H1 (cell line): Measurements from ENCODE around the gene SPATA22. TPM values are rescaled to one million over a fixed set of nuclear protein-coding genes. Genes with fewer than 3 reads are reported as not detected.
"Not testable (repeated sequence)": the region's sequence is repeated elsewhere in the genome, so short reads cannot be mapped to it uniquely, and the experiment has no call there.

Experiments used
- CTCF ChIA-PET: fragments of 300-600 bp; sonication (Branson Sonifier 250); formaldehyde crosslinking; loops from one replicate; lab custom pipeline; 2021; ENCODE audit not compliant: partially characterized antibody; lab: Charles Lee
- POLR2A ChIA-PET: fragments of 300-600 bp; sonication (Branson Sonifier 250); formaldehyde crosslinking; loops from one replicate; lab custom pipeline; 2021; ENCODE audit warnings: inconsistent platforms; ENCODE audit not compliant: partially characterized antibody; lab: Charles Lee
- DNase-seq, 2 experiments: peaks; one replicate each; pipeline versions ENCODE4 v3.0.0 to v3.0.0-alpha.2; 2010 to 2022; ENCODE audit warnings: low spot score in 2 of 2, low read depth in 1 of 2, mixed read lengths in 1 of 2
- FAIRE-seq: peaks from 2 replicates; lab custom pipeline; 2011; peaks lifted over from hg19 to GRCh38; lab: Jason Lieb, UNC
- H2AFZ ChIP-seq: 2 replicates; pipeline ENCODE4 v1.8.1; 2012; ENCODE audit warnings: low read length, inconsistent platforms
- H2AK5ac ChIP-seq: 2 replicates; pipeline ENCODE4 v1.6.1; 2013; ENCODE audit warnings: low read depth, low read length
- H2BK120ac ChIP-seq: replicated peaks from 2 replicates; pipeline ENCODE3; 2013; ENCODE audit warnings: low read depth, low read length, inconsistent platforms
- H2BK12ac ChIP-seq: 2 replicates; pipeline ENCODE4 v1.6.1; 2013; ENCODE audit warnings: low read depth, low read length
- H2BK15ac ChIP-seq: 2 replicates; pipeline ENCODE4 v1.6.1; 2013; ENCODE audit warnings: low read length
- H2BK20ac ChIP-seq: 2 replicates; pipeline ENCODE4 v1.6.1; 2013; ENCODE audit warnings: low read length
- H2BK5ac ChIP-seq: 2 replicates; pipeline ENCODE4 v1.6.1; 2013; ENCODE audit warnings: low read depth, low read length
- H3K14ac ChIP-seq: 2 replicates; pipeline ENCODE4 v1.6.1; 2013; ENCODE audit warnings: inconsistent platforms; ENCODE audit not compliant: insufficient read length
- H3K18ac ChIP-seq: 2 replicates; pipeline ENCODE4 v1.6.1; 2013; ENCODE audit warnings: low read length; ENCODE audit errors: extremely low read depth
- H3K23ac ChIP-seq: 2 replicates; pipeline ENCODE4 v1.6.1; 2013; ENCODE audit warnings: inconsistent platforms; ENCODE audit not compliant: insufficient read length
- H3K23me2 ChIP-seq: 2 replicates; pipeline ENCODE4 v1.6.1; 2013; ENCODE audit warnings: low read depth, low read length
- H3K27ac ChIP-seq: 2 replicates; pipeline ENCODE4 v1.6.1; 2011; ENCODE audit warnings: low read depth, low read length, inconsistent platforms
- H3K27me3 ChIP-seq, 4 experiments: replicated peaks in 1 of 4; 1 replicate in 1 of 4; 2 replicates in 3 of 4; pipeline versions ENCODE4 v1.6.1 to v1.8.1; 2011 to 2013; ENCODE audit warnings: low read length in 3 of 4, mild to moderate bottlenecking in 3 of 4, inconsistent platforms in 2 of 4, mixed read lengths in 2 of 4, moderate library complexity in 1 of 4; ENCODE audit not compliant: control insufficient read depth in 3 of 4, insufficient read depth in 3 of 4; ENCODE audit errors: extremely low read depth in 1 of 4
- H3K36me3 ChIP-seq, 4 experiments: 2 replicates each; pipeline versions ENCODE4 v1.6.1 to v1.8.1; 2011 to 2013; ENCODE audit warnings: mild to moderate bottlenecking in 4 of 4, low read length in 3 of 4, moderate library complexity in 2 of 4, control low read depth in 1 of 4, inconsistent platforms in 1 of 4; ENCODE audit not compliant: insufficient read depth in 4 of 4, control insufficient read depth in 2 of 4
- H3K4ac ChIP-seq: replicated peaks from 2 replicates; pipeline ENCODE3; 2013; ENCODE audit warnings: low read length, low read depth, mixed read lengths, inconsistent platforms; ENCODE audit not compliant: insufficient read length
- H3K4me1 ChIP-seq, 4 experiments: replicated peaks in 1 of 4; 1 replicate in 1 of 4; 2 replicates in 3 of 4; pipeline versions ENCODE4 v1.6.1 to v1.8.1; 2011 to 2013; ENCODE audit warnings: low read length in 3 of 4, inconsistent platforms in 2 of 4, mixed read lengths in 1 of 4; ENCODE audit not compliant: insufficient read depth in 4 of 4, control insufficient read depth in 3 of 4
- H3K4me2 ChIP-seq, 2 experiments: 2 replicates each; pipeline versions ENCODE4 v1.6.1 to v1.8.1; 2011 to 2013; ENCODE audit warnings: low read depth in 2 of 2, low read length in 2 of 2, control low read depth in 1 of 2, inconsistent platforms in 1 of 2, mild to moderate bottlenecking in 1 of 2; ENCODE audit not compliant: insufficient read depth in 1 of 2
- H3K4me3 ChIP-seq, 4 experiments: fragments of 200-600, 300-600 bp in 1 of 4; sonication (generic), shearing (Covaris generic), sonication (Bioruptor Twin) in 1 of 4; 2 replicates each; pipeline versions ENCODE4 v1.5.1 to v1.8.1; 2011 to 2016; ENCODE audit warnings: low read length in 4 of 4, low read depth in 3 of 4, control low read depth in 2 of 4, inconsistent platforms in 2 of 4, mild to moderate bottlenecking in 2 of 4, mixed read lengths in 1 of 4, moderate library complexity in 1 of 4; ENCODE audit not compliant: insufficient read depth in 2 of 4; ENCODE audit errors: extremely low read depth in 1 of 4
- H3K56ac ChIP-seq: replicated peaks from 2 replicates; pipeline ENCODE3; 2013; ENCODE audit warnings: low read depth, mild to moderate bottlenecking, mixed read lengths, low read length, inconsistent platforms; ENCODE audit not compliant: insufficient read length
- H3K79me1 ChIP-seq: 2 replicates; pipeline ENCODE4 v1.6.1; 2013; ENCODE audit warnings: low read depth, low read length, control low read depth
- H3K79me2 ChIP-seq, 2 experiments: 2 replicates each; pipeline versions ENCODE4 v1.6.1 to v1.8.1; 2012 to 2013; ENCODE audit warnings: low read length in 2 of 2, mild to moderate bottlenecking in 2 of 2, inconsistent platforms in 1 of 2; ENCODE audit not compliant: insufficient read depth in 2 of 2, control insufficient read depth in 1 of 2
- H3K9ac ChIP-seq, 4 experiments: replicated peaks in 1 of 4; 1 replicate in 1 of 4; 2 replicates in 3 of 4; pipeline versions ENCODE4 v1.6.1 to v1.8.1; 2011 to 2013; ENCODE audit warnings: low read depth in 3 of 4, low read length in 3 of 4, control low read depth in 2 of 4, mild to moderate bottlenecking in 2 of 4, moderate library complexity in 2 of 4, inconsistent platforms in 1 of 4; ENCODE audit errors: extremely low read depth in 1 of 4
- H3K9me3 ChIP-seq, 2 experiments: 2 replicates each; pipeline versions ENCODE4 v1.6.1 to v1.8.1; 2012 to 2013; ENCODE audit warnings: mild to moderate bottlenecking in 2 of 2, moderate library complexity in 2 of 2, control low read depth in 1 of 2, inconsistent platforms in 1 of 2, low read depth in 1 of 2, low read length in 1 of 2, mixed read lengths in 1 of 2; ENCODE audit not compliant: insufficient read depth in 2 of 2
- H4K20me1 ChIP-seq, 2 experiments: replicated peaks in 1 of 2; 2 replicates each; pipeline versions ENCODE3 to v1.8.1; 2011 to 2013; ENCODE audit warnings: inconsistent platforms in 2 of 2, low read length in 2 of 2, mild to moderate bottlenecking in 1 of 2; ENCODE audit not compliant: insufficient read depth in 2 of 2, control insufficient read depth in 1 of 2
- H4K5ac ChIP-seq: 2 replicates; pipeline ENCODE4 v1.6.1; 2013; ENCODE audit warnings: low read length, low read depth, mixed read lengths, inconsistent platforms; ENCODE audit not compliant: insufficient read length
- H4K8ac ChIP-seq: 2 replicates; pipeline ENCODE4 v1.8.0; 2013; ENCODE audit warnings: mild to moderate bottlenecking, moderate library complexity, low read length, inconsistent platforms; ENCODE audit not compliant: insufficient read depth; ENCODE audit errors: extremely low read depth
- H4K91ac ChIP-seq: replicated peaks from 2 replicates; pipeline ENCODE3; 2013; ENCODE audit warnings: low read length, mixed read lengths, inconsistent platforms; ENCODE audit not compliant: insufficient read length
- WGBS, 2 experiments: shearing (Covaris generic) in 1 of 2; methylation state at CpG; one replicate each; pipeline versions ENCODE4 v1.1.6 to v1.1.7; 2013 to 2015; ENCODE audit warnings: low lambda C conversion rate in 2 of 2, mixed read lengths in 2 of 2, inconsistent platforms in 1 of 2, low coverage in 1 of 2, missing lambda C conversion rate in 1 of 2; ENCODE audit not compliant: insufficient replicate concordance in 2 of 2, insufficient coverage in 1 of 2, insufficient read length in 1 of 2; ENCODE audit errors: extremely low coverage in 1 of 2, missing lambda C conversion rate in 1 of 2; 5-methylcytosine and 5-hydroxymethylcytosine counted together
- polyA plus RNA-seq, 7 experiments: library from polyadenylated mRNA; depleted of rRNA in 3 of 7; stranded (reverse) in 5 of 7; unstranded in 2 of 7; fragments of >200 nt in 5 of 7; fragments of 200-250 nt in 2 of 7; gene quantifications; 1 replicate in 5 of 7; 2 replicates in 1 of 7; 4 replicates in 1 of 7; pipeline versions ENCODE4 v1.2.1 to v1.2.3, GENCODE V29; 2011 to 2013; ENCODE audit warnings: missing spikeins in 2 of 7, mixed read lengths in 2 of 7
- total RNA-seq: library from RNA; stranded (reverse); fragmentation: NEBNext Ultra II Directional; extraction: Animal tissue kit (Norgen Biotek cat#: 25700); gene quantifications from 2 replicates; pipeline ENCODE4 v1.2.1, GENCODE V29; 2021

The SPATA22 gene
- total and polyA plus RNA-seq, 2 of the 8 experiments (the other 6 are each of a cell fraction or from before 2014, with no cell fraction given), result 0.06 TPM; not detected in 1

DNA sequence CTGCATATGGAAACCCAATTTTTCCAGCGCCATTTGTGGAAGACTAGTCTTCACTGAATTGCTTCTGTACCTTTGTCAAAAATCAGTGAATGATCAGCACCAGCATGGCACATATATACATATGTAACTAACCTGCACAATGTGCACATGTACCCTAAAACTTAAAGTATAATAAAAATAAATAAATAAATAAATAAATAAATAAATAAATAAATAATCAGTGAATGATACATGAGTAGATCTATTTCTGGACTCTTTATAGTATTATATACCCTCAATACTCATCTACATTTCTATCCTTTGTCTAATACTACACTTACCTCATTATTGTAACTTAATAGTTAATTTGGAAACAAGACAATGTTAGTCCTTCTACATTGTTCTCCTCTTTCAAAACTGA is 67.8 kb downstream of the SPATA22 start:
- H3K4me1 ChIP-seq, H3K4me2 ChIP-seq, DNase-seq, H2BK20ac ChIP-seq, H3K27me3 ChIP-seq, FAIRE-seq, H3K36me3 ChIP-seq, H3K23ac ChIP-seq, H3K23me2 ChIP-seq, H2AK5ac ChIP-seq, H2AFZ ChIP-seq, H3K27ac ChIP-seq, H3K79me1 ChIP-seq, H2BK12ac ChIP-seq, H3K4ac ChIP-seq, H4K91ac ChIP-seq, H4K20me1 ChIP-seq, H2BK120ac ChIP-seq, H3K79me2 ChIP-seq, POLR2A ChIA-PET, H3K4me3 ChIP-seq, H2BK15ac ChIP-seq, H4K5ac ChIP-seq, CTCF ChIA-PET, H3K14ac ChIP-seq, H3K18ac ChIP-seq, H4K8ac ChIP-seq, H3K9ac ChIP-seq, H2BK5ac ChIP-seq, H3K56ac ChIP-seq: not testable (repeated sequence)
- WGBS, 2 experiments, result 56% methylated on average over 1 of the region's 1 CpG; no CpG with 5 or more reads in 1 of the 2 experiments
- peaks cover 23 to 31% of the 10 kb centered on the region in 2 experiments for H3K9me3 ChIP-seq
